Upper lobe of left lung (tissue), 6 donors: ENCODE data around the gene APP. TPM values are rescaled to one million over a fixed set of nuclear protein-coding genes. Genes with fewer than 3 reads are reported as not detected.

Experiments used
- ATAC-seq, 2 donors: fragments of 200-7000 bp; cut with Tn5 transposase; one replicate each; pipeline ENCODE4 v1.9.1; 2022; ENCODE audit warnings: mild to moderate bottlenecking in 2 of 2, moderate library complexity in 2 of 2; ENCODE audit not compliant: low FRiP score in 2 of 2
- DNase-seq, 2 donors: peaks; one replicate each; pipeline ENCODE4 v3.0.0-alpha.2; 2019 to 2020
- H3K27ac ChIP-seq, 4 donors: fragments of 200-600 bp; sonication (generic); one replicate each; pipeline ENCODE4 v1.5.1; 2016 to 2019
- H3K27me3 ChIP-seq, 4 donors: fragments of 200-600 bp; sonication (generic); one replicate each; pipeline ENCODE4 v1.5.1; 2017 to 2019
- H3K36me3 ChIP-seq, 4 donors: fragments of 200-600 bp; sonication (generic); one replicate each; pipeline ENCODE4 v1.5.1; 2016 to 2019
- H3K4me1 ChIP-seq, 4 donors: fragments of 200-600 bp; sonication (generic); one replicate each; pipeline ENCODE4 v1.5.1; 2018 to 2019
- H3K4me3 ChIP-seq, 4 donors: fragments of 200-600 bp; sonication (generic); one replicate each; pipeline ENCODE4 v1.5.1; 2017 to 2019; ENCODE audit warnings: mild to moderate bottlenecking in 2 of 4, moderate library complexity in 1 of 4
- H3K9me3 ChIP-seq, 4 donors: fragments of 200-600 bp; sonication (generic); one replicate each; pipeline ENCODE4 v1.5.1; 2018 to 2019
- CTCF ChIP-seq, 6 experiments: fragments of 450-650 bp in 4 of 6; fragments of 200-600 bp in 2 of 6; sonication (generic) in 2 of 6; IDR thresholded peaks; one replicate each; pipeline ENCODE4 v1.5.1; 2016 to 2019; ENCODE audit warnings: antibody characterized with exemption in 6 of 6
- EP300 ChIP-seq, 4 donors: sonication (generic); formaldehyde crosslinking; IDR thresholded peaks; one replicate each; pipeline ENCODE4 v1.5.1; 2017; ENCODE audit warnings: antibody characterized with exemption in 4 of 4, control low read depth in 2 of 4
- POLR2A ChIP-seq, 4 donors: fragments of 450-650 bp; IDR thresholded peaks; one replicate each; pipeline ENCODE4 v1.5.1; 2016 to 2017; ENCODE audit warnings: antibody characterized with exemption in 4 of 4, mild to moderate bottlenecking in 2 of 4
- POLR2AphosphoS5 ChIP-seq, 2 donors: sonication (generic); formaldehyde crosslinking; IDR thresholded peaks; one replicate each; pipeline ENCODE4 v1.5.1; 2017; ENCODE audit warnings: antibody characterized with exemption in 2 of 2
- WGBS, 2 donors: methylation state at CpG; one replicate each; pipeline ENCODE4 v1.1.5; 2017 to 2018; 5-methylcytosine and 5-hydroxymethylcytosine counted together
- total RNA-seq, 6 donors: library from RNA; depleted of rRNA in 4 of 6; stranded (reverse); fragments of >200 nt in 4 of 6; gene quantifications; one replicate each; pipeline versions ENCODE4 v1.1.0 to v1.2.1, GENCODE V29; 2016 to 2021
- donor health status: DM: no; HTN: no; CAD: no; lungs with moderate emphysema.
- donor health status: DM: no; HTN: yes; CAD: no; lungs with severe emphysema.

APP gene
- total RNA-seq, 6 donors from 2014 or later = 177 to 444 (median 391) TPM

GRCh38 chr21:25895565-25896205, 274.9 kb downstream of the APP start:
- Histone ChIP-seq H3K27ac (no peak overlapping the region), H3K9me3 (no peaks in the 10 kb centered on the region), H3K4me3 (no peak overlapping the region), H3K27me3 (no peaks in the 10 kb centered on the region), H3K36me3 (peaks cover 0 to 47% (median 4%) of the 10 kb centered on the region in 4 donors), H3K4me1 (peaks cover 0 to 10% (median 3%) of the 10 kb centered on the region in 4 donors)
- 26 to 35% methylated on average over 6 of the region's 6 CpGs for whole genome bisulfite sequencing, 2 donors
- ATAC-seq (peak in 1 of 2 donors; percentile 75), DNase-seq (no peak)
- TF ChIP-seq CTCF (IDR thresholded peaks at IDR 0.05) (peak; percentile 20 to 57 (median 34)), POLR2AphosphoS5 (IDR thresholded peaks at IDR 0.05) (no peak)

GRCh38 chr21:25893191-25893590, 277.4 kb downstream of the APP start:
- H3K9me3 ChIP-seq = no peaks in the 10 kb centered on the region
- no peak overlapping the region for H3K4me3 ChIP-seq
- ATAC-seq (no peak), DNase-seq (no peak)
- H3K36me3 ChIP-seq = peaks cover 0 to 58% (median 7%) of the 10 kb centered on the region in 4 donors
- 70 to 84% methylated on average over 1 of the region's 1 CpG for WGBS, 2 donors
- H3K4me1 ChIP-seq = peaks cover under 1 to 11% (median 3%) of the 10 kb centered on the region in 4 donors
- no peaks in the 10 kb centered on the region for H3K27me3 ChIP-seq
- TF ChIP-seq EP300 (IDR thresholded peaks at IDR 0.05) = no peak
- TF ChIP-seq POLR2A (IDR thresholded peaks at IDR 0.05) = no peak
- TF ChIP-seq POLR2AphosphoS5 (IDR thresholded peaks at IDR 0.05) = no peak
- TF ChIP-seq CTCF (IDR thresholded peaks at IDR 0.05) = no peak
- no peak overlapping the region for H3K27ac ChIP-seq

GRCh38 chr21:25891596-25891995, 279.0 kb downstream of the APP start:
- H3K4me1 ChIP-seq = peaks cover 4 to 15% (median 10%) of the 10 kb centered on the region in 4 donors
- no peak overlapping the region for H3K4me3 ChIP-seq
- peaks cover 0 to 50% (median 7%) of the 10 kb centered on the region in 4 donors for H3K36me3 ChIP-seq
- no peaks in the 10 kb centered on the region for H3K9me3 ChIP-seq
- H3K27ac ChIP-seq = no peak overlapping the region
- no peak for TF ChIP-seq CTCF (IDR thresholded peaks at IDR 0.05)
- TF ChIP-seq EP300 (IDR thresholded peaks at IDR 0.05) = no peak
- no peak for TF ChIP-seq POLR2A (IDR thresholded peaks at IDR 0.05)
- TF ChIP-seq POLR2AphosphoS5 (IDR thresholded peaks at IDR 0.05) = no peak
- WGBS, 2 donors = 91 to 96% methylated on average over 5 of the region's 5 CpGs
- ATAC-seq (no peak), DNase-seq (no peak)
- no peaks in the 10 kb centered on the region for H3K27me3 ChIP-seq

GRCh38 chr21:25890001-25890400, 280.6 kb downstream of the APP start:
- H3K36me3 ChIP-seq = peaks cover 0 to 58% (median 7%) of the 10 kb centered on the region in 4 donors
- H3K4me1 ChIP-seq = peaks cover 4 to 19% (median 16%) of the 10 kb centered on the region in 4 donors
- 30 to 56% methylated on average over 2 of the region's 2 CpGs for WGBS, 2 donors
- ATAC-seq (peak in 1 of 2 donors; percentile 58), DNase-seq (no peak)
- no peak overlapping the region for H3K4me3 ChIP-seq
- no peaks in the 10 kb centered on the region for H3K27me3 ChIP-seq
- TF ChIP-seq CTCF (IDR thresholded peaks at IDR 0.05) (no peak), POLR2A (IDR thresholded peaks at IDR 0.05) (no peak), EP300 (IDR thresholded peaks at IDR 0.05) (no peak), POLR2AphosphoS5 (IDR thresholded peaks at IDR 0.05) (no peak)
- H3K9me3 ChIP-seq = no peaks in the 10 kb centered on the region
- no peak overlapping the region for H3K27ac ChIP-seq

GRCh38 chr21:25888711-25889110, 281.9 kb downstream of the APP start:
- Histone ChIP-seq H3K4me3 (no peak overlapping the region), H3K4me1 (peaks cover 4 to 19% (median 16%) of the 10 kb centered on the region in 4 donors), H3K9me3 (no peaks in the 10 kb centered on the region), H3K27ac (no peak overlapping the region), H3K27me3 (no peaks in the 10 kb centered on the region), H3K36me3 (peaks cover 0 to 49% (median 5%) of the 10 kb centered on the region in 4 donors)
- 88 to 96% methylated on average over 9 of the region's 9 CpGs for WGBS, 2 donors
- ATAC-seq (no peak), DNase-seq (no peak)
- TF ChIP-seq POLR2AphosphoS5 (IDR thresholded peaks at IDR 0.05) (no peak), CTCF (IDR thresholded peaks at IDR 0.05) (no peak), EP300 (IDR thresholded peaks at IDR 0.05) (no peak), POLR2A (IDR thresholded peaks at IDR 0.05) (no peak)
